ENCODE data around the gene MMP25.
"Not testable (repeated sequence)": the region's sequence is repeated elsewhere in the genome, so short reads cannot be mapped to it uniquely, and the experiment has no call there.

DNA sequence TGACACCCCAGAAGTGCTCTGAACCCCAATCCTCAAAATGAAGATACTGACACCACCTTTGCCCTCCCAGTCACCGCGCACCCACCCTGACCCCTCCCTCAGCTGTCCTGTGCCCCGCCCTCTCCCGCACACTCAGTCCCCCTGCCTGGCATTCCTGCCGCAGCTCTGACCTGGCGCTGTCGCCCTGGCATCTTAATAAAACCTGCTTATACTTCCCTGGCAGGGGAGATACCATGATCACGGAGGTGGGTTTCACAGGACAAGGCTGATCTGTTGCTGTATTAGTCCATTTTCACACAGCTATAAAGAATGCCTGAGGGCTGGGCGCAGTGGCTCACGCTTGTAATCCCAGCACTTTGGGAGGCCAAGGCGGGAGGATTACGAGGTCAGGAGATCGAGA lies 35.6 kb downstream of the MMP25 start:
- not testable (repeated sequence) for TF ChIP-seq GATAD2A (IDR thresholded peaks at IDR 0.05); RFX5 (IDR thresholded peaks at IDR 0.05; ENCODE audit: low read depth, low read length); EHMT2 (IDR thresholded peaks at IDR 0.05); CTCF (IDR thresholded peaks at IDR 0.05 in 2 of 3, conservative IDR thresholded peaks at IDR 0.05 in 1 of 3; ENCODE audit: insufficient read depth in 2 of 3, low read depth in 1 of 3, low read length in 3 of 3); ATF6 (CRISPR knock-in tag; IDR thresholded peaks at IDR 0.05); BACH1 (tag; IDR thresholded peaks at IDR 0.05); CHD2 (IDR thresholded peaks at IDR 0.05; ENCODE audit: low read depth, low read length); FUS (optimal IDR thresholded peaks at IDR 0.05; ENCODE audit: low read depth, low read length); MEF2D (tag; conservative IDR thresholded peaks at IDR 0.05; ENCODE audit: low read depth); EZH2 (IDR thresholded peaks at IDR 0.05; ENCODE audit: borderline replicate concordance, low read depth, low read length); CBX3 (IDR thresholded peaks at IDR 0.05; ENCODE audit: borderline replicate concordance in 1 of 2, low read length in 2 of 2); PHTF2 (CRISPR knock-in tag; IDR thresholded peaks at IDR 0.05); JUNB (CRISPR knock-in tag; conservative IDR thresholded peaks at IDR 0.05)

Measured in K562 (cell line).